ENCODE results near the gene THSD4.
"Not testable (repeated sequence)": the region's sequence is repeated elsewhere in the genome, so short reads cannot be mapped to it uniquely, and the experiment has no call there.

The THSD4 gene

DNA sequence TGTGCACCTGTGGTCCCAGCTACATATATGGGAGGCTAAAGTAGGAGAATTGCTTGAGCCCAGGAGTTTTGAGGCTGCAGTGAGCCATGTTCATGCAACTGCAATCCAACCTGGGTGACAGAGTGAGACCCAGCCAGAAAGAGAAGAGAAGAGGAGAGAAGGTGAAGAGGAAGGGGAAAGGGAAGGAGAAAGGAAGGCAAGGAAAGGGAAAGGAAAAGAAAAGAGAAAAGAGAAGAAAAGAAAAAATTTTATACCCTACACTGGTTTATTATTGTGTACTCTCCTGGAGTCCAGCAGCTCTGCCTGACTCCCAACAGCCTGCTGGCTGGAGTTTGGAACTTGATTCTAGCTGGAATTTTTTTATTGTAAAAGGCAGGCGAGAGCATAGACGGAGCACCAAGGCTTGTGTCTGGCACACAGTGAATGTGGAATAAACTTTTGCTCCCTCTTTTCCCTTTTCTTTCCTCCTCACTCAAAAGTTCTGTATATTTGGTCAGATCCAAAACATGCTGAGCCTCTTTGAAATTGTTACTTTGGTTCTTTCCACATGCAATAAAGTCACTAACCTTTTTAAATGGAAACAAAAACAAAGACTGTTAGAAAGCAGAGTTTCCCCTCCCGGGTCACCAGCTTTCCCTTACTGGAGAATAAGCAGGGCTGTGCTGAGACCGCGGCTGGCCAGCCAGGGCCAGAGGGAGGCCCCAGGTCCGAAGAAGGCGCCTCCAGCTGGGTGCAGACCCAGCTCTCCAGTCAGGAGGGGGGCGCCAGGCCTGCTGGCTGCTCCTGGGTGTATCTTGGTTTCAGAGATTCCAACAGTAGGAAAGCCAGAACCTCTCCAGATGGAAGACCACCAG, 9.9 kb downstream of the THSD4 start:
- DNase-seq (ENCODE audit: low read depth) = no peak

DNA sequence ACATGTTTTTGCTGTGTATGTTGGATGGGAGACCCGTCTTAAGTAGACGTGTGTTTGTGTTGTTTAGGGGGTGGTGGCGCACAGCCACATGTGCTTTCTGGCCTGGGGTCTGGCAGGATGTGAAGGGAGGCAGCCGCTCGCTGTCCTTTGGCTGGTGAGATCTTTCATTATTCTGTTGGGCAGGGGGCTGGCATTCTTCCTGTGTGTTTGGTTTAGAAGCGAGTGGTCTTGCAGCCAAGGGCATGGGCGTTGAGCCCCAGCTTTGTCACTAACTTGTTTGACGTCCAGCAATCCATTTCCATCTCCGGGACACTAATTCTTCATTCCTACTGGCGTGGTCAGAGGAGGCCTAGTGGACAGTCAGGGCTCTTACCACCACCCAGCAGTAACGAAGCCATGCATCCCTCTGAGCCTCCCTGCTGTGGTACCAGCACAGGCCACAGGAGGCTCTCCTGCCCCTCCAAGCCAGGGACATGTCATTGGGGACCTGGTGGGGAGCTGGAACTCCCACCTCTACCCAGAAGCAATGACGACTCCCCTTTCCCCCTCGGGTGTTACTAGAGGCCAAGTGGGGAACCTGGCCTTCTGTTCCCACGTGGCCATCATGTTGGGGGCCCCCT, 10.7 kb downstream of the THSD4 start:
- no peak for DNase-seq (ENCODE audit: low read depth)

DNA sequence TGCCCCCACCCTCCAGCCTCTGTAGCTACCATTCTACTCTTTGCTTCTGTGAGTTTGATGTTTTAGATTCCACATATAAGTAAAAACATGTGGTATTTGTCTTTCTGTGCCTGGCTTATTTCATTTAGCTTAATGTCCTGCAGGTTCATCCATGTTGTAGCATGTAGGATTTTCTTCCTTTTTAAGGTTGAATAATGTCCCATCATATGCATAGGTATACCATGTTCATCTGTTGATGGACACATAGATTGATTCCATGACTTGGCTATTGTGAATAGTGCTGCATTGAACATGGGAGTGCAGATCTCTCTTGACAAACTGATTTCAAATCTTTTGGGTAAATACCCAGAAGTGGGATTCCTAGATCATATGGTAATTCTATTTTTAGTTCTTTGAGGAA, 11.8 kb downstream of the THSD4 start:
- DNase-seq (ENCODE audit: low read depth) = no peak

- not testable (repeated sequence) for DNase-seq (ENCODE audit: low read depth)
Observed at GRCh38 chr15:71128159-71128558, 12.9 kb downstream of the THSD4 start.

DNA sequence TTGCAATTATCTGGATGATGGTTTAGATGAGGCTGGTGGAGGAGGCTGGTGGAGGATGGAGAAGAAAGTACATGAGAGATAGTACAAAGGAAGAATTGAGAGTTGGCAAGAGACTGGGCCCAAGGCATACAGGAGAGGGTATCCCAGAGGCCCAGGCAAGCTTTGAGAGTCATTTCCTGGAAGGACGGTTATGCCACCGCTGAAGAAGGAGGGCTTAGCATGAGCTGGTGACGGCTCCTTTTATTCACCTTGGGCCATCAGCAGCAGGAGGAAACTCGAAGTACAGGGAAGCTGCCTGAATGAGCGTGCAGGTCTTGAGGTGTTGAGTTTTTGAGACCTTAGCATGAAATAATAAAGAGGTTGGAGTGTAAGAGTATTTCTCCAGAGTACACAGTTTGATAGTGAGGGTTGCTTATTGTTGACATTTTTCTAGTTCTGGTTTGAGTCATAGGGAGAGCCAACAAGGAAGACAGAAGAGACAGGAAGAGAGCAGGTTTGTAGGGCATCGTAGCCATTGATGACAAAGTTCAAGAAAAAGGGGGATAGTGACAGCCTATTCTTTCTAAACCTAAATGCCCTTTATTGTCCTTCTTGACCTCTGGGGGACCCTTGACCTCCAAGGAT, 13.8 kb downstream of the THSD4 start:
- DNase-seq (ENCODE audit: low read depth) = no peak

DNA sequence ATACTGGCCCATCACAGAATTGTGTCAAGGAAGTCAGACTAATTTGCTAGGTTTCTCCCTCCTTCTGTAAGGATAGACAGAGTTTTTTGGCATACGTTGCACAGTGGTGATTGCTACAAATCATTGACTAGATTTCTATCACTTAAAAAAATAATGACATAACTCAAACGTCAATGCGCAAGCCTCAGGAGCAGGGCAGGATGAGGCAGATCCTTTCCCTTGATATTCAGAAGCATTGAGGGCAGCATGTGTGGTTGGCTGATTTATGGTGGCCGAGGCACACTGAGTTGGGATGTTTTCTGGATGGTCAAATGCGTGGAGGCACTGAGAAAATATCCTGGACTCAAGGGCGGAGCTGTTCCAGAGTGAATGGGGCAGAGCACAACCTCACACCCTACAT, 14.4 kb downstream of the THSD4 start:
- no peak for DNase-seq (ENCODE audit: low read depth)

GRCh38 chr15:71131601-71132362, 16.5 kb downstream of the THSD4 start:
- DNase-seq (ENCODE audit: low read depth) = no peak

- DNase-seq (ENCODE audit: low read depth) = no peak
Observed at GRCh38 chr15:71133747-71134472, 18.6 kb downstream of the THSD4 start.

DNA sequence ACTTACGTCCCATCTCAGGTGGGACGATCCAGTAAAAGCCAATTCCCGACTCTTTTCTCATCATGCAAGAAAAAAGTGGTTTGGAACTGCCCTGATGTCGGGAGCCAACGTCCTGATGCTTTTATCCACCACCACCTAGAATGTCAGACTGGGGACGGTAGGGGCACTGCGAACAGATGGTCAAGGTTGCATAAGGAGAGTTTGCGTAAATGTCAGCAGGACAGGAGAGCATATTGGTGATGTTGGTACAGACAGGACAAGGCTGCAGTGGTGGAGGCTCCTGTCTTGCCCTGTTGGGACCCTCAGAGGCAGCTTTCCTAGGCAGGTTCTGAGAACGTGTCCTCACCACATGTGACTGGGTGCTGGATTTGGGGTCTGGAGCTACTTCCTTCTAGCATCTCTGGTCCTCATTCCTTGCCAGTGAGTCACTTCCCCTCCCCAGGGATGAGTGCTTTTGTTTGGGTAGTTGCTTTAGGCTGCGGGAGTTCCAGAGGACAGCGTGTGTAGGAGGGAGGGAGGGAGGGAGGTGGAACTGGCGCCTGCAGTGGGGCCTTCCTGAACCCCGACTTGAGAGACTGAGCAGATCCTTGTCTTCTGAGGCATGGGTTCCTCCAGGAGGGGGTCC, 21.0 kb downstream of the THSD4 start:
- DNase-seq (ENCODE audit: low read depth) = no peak

- no peak for DNase-seq (ENCODE audit: low read depth)
Observed at GRCh38 chr15:71136793-71137518, 21.7 kb downstream of the THSD4 start.

DNA sequence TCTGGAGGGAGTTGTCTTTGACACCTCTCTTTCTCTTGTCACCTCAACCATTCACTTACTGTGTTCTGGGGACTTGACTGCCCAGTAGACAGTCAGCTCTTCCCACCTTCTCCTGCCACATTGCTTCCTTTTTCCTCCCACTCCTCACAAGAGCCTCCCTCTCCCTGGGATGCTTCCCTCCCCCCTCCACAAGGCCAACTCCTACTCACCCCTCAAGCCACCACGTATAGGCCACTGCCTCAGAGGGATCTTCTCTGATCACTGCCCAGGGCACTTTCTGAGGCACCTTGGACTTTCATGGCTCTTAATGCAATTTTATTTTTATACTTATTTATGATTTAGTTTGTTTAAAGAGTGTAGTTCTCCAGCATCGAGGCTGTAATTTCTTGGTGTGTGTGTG, 23.2 kb downstream of the THSD4 start:
- no peak for DNase-seq (ENCODE audit: low read depth)

GRCh38 chr15:71139241-71139640, 24.0 kb downstream of the THSD4 start:
- no peak for DNase-seq (ENCODE audit: low read depth)

- no peak for DNase-seq (ENCODE audit: low read depth)
Observed at GRCh38 chr15:71141572-71141971, 26.3 kb downstream of the THSD4 start.

- no peak for DNase-seq (ENCODE audit: low read depth)
Observed at GRCh38 chr15:71142780-71143179, 27.5 kb downstream of the THSD4 start.

GRCh38 chr15:71143373-71144310, 28.4 kb downstream of the THSD4 start:
- no peak for DNase-seq (ENCODE audit: low read depth)

GRCh38 chr15:71145648-71146047, 30.4 kb downstream of the THSD4 start:
- DNase-seq (ENCODE audit: low read depth) = no peak

- no peak for DNase-seq (ENCODE audit: low read depth)
Observed at GRCh38 chr15:71146580-71146982, 31.3 kb downstream of the THSD4 start.

DNA sequence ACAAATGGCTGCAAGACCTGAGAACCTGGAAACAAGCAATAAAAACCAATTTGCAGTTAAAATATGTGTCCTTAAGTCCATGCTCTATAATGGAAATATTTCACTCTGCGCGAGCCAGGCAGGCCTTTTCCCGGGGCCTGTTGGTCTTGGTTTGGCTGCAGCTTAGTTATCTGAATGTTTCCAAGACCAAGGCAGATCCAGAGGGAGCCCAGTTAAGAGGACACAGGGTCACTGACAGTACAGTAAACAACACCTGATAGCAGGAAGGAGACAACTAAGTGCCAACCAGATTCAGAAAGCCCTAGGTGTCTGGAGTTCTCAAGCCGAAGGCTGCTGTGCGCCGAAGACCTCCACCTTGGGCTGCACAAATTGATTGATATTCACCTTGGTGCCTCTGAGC, 32.8 kb downstream of the THSD4 start:
- DNase-seq (ENCODE audit: low read depth) = no peak

All from stromal cell of bone marrow (primary cell).